ENCODE data around the gene GLIS1.

DNA sequence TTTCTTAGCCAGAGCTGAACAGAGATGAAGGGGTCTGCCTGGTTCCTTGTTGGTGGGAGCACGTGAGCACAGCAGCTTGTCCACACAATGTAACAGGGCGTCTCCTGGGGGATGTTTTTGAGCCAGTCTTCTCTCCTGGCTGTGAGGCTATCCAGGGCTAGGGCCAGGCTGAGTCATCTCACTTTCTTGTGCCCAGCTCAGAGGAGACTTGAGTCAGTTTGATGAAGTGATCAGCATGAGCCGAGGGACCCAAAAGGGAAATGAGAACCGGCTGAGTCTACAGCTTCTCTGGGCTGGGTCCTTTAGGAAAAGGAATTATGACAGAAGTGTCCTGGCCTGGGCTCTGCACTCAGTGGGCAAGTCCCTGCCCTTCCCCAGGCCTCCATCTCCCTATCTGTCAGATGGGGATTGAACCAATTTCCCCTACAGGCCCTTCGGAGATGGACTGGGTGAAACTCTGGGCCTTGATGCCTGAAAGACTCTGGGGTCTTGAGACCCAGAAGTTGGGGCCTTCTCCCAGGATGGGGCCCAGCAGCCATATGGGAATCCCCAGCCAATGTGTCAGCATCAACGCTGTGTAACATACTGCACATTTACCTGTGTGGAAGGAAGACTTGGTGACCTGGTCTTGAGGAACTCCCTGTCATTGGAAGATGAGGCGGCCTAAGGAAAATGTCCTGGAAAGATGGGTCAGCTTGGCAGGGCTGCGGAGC, 243.2 kb downstream of the GLIS1 start:
- TF ChIP-seq CTCF (IDR thresholded peaks at IDR 0.05 in 2 of 3, conservative IDR thresholded peaks at IDR 0.05 in 1 of 3; ENCODE audit: control insufficient read depth in 2 of 3, extremely low read depth in 1 of 3, insufficient read depth in 1 of 3, low read depth in 3 of 3, low read length in 3 of 3) (no peak), RAD21 (IDR thresholded peaks at IDR 0.05; ENCODE audit: insufficient read depth, low read depth, low read length) (no peak), USF2 (IDR thresholded peaks at IDR 0.05; ENCODE audit: borderline replicate concordance, low read depth, low read length) (no peak), GATAD2B (conservative IDR thresholded peaks at IDR 0.05; ENCODE audit: low read depth) (no peak), FOXM1 (IDR thresholded peaks at IDR 0.05; ENCODE audit: low read depth, low read length) (no peak), ZNF384 (IDR thresholded peaks at IDR 0.05; ENCODE audit: borderline replicate concordance, low read depth, low read length) (no peak), ZNF207 (IDR thresholded peaks at IDR 0.05; ENCODE audit: borderline replicate concordance) (no peak)

All from GM12878 (cell line).